Bone marrow (tissue), 2 donors: ENCODE results near the gene IDH3A.

Experiments
- DNase-seq, 2 donors: peaks; one replicate each; lab custom pipeline; 2025; lab: John Stamatoyannopoulos, UW

IDH3A gene

DNA sequence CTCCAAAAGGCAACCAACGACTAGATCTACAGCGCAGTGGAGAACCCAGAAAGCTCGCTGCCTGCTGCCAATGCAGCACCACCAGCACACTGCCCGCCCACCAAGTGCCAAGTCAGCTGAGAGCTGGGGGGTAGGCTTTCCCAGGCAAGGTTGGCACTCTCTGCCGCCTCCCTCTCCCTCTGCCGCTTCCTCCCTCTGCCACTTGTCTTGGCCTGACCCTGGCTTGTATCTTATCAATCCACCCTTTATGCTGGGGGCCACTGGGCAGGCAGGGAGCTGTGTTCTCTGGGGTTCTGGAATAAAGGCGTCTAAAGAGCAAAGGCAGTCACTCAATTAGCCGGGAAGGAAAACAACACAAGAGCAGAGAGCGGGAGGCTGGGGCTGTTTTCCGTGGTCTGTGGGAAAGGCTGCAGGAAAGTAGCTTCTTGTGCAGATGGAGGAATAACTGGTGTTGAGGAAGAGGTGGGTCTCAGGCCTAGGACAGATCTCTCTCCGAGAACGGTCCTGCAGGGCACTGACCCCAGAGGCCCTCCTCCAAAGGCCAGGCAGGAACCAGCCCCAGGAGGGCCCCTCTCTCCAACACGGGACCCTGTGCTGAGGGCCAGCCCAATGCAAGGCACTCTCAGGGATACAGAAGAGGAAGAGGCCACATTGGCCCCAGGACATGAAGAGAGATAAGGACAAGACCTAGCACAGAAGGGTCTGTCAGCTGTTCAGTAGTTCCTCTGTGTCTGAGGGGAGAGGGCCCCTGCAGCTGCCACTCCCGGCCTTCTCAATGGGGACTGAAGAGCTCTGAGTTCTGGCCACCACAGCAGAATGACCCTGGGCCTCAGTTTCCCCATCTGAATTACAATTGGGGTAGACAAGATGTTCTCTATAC is 54.4 kb downstream of the IDH3A start:
- DNase-seq: no peak

DNA sequence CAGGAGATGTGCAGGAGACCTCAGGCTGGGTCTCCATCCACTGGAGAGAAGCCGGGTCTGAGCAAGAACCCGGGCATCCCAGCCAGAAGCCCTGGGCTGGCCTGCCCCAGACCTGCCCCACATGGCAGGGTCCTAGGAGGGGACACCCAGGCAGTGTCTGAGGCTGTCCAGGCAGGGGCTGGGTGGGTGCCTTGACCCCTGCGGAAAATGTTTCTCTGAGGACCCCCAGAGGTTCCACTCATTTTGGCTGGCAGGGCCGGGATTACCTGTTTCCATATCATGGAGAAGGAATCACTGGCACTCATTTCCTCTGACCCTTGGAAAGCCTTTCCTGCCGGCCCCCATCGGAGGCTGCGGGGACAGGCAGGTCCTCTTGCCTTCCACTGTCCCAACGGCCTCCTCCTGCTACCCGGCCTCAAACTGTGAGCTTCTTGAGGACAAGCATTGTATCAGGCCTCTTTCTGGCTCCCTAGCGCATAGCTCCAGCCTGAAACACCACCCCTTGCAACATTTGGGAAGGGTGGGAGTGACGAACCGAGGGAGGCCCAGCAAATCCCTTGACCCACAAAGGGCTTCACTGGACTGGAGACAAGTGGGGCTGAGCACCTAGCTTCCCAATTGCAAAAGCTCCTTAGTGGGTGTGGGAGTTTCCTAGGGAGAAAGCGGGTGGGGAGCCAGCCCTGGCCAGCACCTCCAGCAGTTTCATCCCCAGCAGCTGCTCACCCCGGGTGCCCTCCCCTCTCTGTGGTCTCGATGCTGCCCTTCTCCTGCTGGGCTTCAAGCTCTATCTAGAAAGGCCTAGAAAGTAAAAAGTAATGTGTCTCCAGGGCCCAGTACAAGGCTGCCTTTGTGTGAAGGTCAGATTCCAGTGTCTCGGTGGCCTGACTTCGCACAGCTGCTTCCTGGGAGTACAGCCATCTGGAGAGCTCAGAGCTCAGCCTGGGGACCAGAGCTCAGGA is 55.5 kb downstream of the IDH3A start:
- DNase-seq: no peak

DNA sequence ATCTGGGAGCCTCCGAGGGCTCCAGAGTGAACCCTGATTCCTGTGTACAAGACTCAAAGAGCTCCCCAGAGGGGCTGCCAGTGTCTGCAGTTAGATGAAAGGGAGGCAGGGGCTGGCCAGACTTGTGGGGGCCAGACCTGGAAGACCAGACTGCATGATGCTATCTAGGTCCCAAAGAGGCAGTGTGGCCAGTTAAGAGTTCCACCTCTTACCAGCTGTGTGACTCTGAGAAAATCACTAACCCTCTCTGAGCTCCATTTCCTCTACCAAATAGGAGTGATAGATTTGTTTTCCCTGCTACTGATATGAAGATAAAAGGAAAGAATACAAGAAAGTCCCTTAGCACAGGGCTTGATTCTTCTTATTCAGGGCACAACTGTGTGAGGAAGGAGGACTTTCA is 56.2 kb downstream of the IDH3A start:
- no peak for DNase-seq

DNA sequence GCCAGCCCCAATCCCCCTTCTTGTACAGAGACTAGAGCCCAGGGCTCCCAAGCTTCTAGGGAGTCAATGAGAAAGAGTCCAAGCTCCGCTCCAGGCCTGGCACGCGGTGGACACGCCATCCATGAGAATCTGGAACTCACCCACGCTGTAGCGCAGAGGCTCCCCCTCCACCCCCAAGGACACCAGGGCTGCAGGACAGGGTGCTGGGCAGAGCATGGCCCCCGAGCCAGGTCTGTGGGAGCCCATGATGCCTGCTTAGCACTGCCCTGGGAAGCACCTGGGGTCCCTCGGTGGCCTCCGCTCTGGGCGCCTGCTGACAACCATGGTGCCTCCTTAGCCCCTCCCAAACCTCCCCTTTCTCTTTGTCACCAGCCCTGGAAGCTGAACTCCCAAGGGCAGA is 56.7 kb downstream of the IDH3A start:
- DNase-seq: no peak

DNA sequence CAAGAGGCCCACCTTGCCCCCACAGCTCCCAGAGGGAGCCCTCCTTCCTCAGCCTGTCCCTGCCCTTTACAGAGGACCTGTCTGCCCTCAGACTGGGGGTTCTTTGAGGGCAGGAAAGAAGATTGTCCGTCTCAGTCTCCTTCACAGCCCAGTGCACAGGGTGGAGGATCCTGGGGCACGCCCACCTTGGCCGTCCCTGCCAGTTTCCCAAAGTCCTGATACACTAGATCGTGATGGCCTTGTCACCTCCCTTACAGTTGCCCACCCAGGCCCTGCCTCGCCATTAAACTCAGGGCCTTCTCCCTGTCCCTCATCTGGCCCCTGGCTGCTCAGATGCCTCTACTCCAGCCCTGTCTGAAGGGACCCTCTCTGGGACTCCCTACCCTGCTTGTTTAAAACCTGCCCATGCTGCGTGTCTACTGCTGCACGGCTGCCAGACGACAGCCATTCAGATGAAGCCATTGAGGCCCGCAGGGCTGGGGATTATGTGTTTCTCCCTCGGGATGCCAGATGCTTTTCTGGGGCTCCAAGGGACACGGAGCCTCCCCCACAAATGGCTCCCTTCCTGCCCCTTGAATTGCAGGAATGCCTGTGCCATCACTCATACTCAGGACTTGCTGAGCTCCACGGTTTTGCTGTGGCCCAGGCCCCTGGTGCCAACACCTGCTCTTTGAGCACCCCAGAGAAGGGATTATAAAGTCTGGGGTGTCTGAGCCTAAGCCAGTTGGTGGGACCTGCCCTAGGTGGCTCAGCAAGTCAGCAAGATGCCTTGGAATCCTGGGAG is 57.4 kb downstream of the IDH3A start:
- DNase-seq: no peak

DNA sequence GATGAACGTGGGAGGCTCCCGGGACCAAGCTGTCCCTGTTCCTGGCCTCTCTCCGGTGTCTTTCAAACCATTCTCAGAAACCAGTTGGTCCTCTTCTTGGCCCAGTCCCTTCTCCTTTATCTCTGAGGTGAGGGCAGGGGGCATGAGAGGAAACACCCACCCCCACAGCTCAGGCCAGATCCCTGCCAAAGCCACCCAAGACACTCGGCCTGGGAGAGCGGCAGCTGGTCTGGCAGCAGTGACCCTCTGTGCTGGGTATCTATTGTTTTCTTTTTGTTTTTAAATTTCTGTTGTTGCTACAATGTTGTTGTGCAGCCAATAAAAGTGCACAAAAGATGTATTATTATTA is 57.9 kb downstream of the IDH3A start:
- DNase-seq: no peak

DNA sequence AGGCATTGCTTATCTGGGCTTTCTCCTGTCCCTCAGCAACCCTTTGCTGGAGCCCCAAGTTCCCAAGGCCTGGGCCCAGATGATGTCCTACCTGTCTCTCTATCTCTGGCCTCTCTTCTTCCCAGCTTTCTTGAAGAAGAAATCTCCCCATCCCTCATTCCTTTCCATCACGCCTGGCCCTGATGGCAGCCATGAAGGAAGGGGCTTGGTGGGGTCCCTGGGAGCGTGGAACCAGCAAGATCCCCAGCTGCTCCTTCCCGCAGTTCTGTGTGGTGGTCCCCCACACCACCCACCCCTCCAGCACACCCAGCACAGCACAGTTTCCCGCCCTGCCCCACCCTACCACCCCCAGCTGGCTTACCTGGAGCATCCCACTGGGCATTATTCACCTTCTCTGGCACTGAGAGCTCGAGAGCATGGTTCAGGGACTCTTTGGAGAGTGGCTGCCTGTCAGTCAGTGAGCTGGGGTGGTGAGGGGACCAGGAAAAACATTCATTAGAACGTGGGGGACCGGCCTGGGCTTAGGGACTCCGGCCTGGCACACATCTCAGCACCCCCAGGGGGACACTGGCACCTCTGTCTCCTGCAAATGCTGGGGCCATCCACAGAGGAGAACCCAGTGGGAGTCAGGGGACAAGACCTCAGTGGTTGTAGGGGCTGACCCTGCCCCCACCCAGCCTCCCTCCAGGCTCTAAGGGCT is 58.6 kb downstream of the IDH3A start:
- no peak for DNase-seq

DNA sequence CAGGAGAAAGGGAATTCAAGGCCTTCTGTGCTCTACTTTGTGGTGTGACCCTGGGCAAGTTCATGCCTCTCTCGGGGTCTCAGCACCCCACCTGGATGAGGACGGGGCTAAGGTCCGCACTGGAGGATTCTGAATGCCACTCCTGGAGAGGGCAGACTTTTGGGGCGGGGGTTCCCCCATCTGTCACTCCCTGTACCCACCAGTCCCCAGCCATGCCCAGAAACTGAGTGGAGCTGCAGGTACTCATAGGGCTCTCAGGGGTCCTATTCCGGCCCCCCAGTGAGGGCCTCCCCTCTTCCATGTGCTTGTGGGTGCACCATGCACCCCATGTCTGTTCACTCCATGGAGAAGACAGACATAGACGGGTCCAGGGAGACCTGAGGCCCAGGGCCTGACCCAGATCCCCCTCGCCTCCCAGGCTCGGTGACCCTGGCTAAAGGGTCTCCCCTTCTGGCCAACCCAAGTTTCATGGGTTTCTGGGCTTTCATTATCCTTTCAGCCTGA is 59.2 kb downstream of the IDH3A start:
- DNase-seq: no peak

DNA sequence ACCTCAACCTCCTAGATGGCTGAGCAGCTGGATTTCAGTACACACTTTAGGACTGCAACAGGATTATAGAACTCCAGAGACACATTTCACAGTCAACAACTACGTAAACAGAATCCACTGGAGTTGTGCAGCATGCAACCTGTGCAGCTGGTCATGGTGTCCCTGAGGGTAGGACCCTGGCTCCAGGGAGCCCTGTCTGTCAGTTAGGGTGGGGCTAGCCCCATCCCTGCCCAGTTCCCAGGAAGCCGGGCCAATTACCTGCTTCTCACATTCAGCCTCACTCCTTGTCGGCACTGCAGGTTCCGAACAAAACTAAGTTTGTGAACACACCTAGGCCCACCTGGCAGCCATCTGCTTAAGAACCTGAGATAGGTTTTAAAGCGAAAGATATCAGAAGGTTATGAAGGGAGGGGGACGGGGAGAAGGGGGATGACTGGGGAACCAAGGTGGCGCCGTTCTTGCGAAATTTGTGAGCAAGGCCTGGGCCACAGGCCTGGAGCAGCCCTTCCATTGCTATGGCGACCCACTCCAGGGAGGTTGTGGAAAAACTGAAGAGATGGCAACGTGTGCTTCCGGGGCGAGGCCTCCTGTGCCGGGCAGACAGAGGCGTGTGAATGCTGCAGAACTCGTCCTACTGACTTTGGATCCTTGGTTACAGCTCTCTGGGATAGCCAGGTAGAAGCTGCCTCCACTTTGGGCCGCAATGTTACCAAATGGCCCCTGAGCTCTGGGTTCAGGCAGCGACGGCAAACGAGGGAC is 59.9 kb downstream of the IDH3A start:
- DNase-seq: no peak

DNA sequence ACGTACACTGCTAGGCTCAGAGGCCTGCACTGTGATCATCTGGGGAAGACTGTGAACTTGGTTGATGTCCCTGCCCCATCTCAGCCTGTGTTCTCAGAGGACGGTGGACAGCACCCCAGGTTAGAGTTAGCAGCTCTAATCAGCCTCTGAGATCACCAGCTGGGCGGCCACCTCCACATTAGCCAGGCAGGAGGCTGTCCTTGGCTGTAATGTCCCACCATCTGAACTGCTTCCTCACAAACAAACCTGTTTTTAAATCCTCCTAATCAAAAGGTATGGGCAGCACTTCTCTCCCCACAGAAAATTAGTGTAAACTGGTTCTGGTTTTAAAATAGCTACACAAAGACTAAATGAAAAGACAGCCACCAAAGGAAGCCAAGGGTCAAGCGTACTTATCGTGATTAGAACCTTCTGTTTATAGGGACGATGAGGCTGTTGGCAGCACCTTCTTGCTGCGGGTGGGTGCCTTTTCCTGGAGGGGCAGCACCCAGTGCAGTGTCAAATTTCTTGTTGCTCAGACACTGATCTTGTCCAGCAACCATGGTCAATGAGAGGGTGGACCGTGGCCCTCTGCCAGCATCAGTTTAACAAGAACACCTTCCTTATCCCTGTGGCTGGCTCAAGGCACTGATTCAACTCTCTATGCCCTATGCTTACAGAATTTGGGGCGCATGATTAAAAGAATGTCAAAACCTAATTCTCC is 60.6 kb downstream of the IDH3A start:
- DNase-seq: no peak

DNA sequence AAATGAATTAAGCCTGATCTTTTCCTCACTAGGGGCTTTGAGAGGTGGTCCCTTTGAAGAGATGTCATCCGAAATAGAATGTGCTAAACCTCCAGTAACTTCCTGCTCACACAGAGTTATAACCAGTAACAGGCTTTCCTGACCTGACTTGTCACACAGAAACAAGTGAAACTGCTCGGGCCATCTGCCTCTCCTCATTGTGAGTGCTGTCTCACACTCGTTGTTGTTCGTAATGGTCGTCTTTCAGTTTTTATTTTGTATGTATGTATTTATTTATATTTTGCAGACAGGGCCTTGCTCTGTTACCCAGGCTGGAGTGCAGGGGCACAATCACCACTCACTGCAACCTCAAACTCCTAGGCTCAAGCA is 61.2 kb downstream of the IDH3A start:
- DNase-seq: no peak

DNA sequence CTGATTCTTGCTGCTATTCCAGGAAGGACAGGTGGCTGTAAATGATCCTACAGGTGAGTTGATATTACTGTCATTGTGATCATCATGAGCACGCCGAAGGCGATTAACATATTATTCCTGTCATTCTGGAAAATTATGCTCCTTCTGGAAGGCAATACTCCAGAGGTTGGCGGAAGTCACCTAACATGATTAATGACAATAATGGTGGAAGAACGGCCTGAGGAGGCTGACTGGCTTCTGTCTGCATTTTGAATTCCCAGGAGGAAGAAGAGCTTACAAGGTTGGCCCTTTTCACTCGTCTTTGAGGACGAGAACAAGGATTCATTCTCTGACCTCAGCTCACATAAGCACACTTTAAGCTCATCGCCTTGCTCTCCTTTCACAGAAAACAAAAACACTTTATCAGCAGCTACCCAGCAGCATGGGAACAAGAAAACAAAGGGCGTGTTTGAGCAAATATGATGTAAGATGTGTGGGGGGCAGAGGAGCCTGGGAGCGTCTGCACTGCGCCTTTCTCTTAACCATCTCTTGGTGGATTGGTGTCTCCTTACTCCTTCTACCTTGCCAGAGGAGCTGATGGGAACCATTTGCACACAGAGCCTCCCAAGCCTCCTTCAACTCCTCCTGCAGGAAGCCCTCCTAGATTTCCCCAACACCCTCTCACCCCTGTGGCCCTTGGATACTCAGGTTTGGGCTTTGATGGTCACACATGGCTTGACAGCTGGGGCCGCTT is 62.2 kb downstream of the IDH3A start:
- no peak for DNase-seq

DNA sequence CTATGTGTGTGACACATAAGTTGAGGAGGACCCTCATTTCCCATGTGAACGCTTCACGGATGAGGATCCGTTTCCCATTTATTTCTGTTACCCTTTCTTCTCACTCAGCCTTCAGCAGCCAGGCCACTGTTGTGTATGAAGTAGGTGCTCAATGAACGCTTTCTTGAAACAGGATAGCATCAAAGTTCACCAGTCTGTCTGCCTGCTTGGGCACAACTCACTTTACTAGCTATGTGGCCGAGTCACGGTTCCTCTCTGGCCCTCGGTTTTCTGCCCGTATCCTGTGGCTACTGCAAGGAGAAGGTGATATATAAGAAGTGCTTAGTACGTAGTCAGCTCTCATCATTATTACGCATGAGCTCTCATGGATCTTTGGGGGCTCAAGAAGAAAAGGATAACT is 62.8 kb downstream of the IDH3A start:
- no peak for DNase-seq

DNA sequence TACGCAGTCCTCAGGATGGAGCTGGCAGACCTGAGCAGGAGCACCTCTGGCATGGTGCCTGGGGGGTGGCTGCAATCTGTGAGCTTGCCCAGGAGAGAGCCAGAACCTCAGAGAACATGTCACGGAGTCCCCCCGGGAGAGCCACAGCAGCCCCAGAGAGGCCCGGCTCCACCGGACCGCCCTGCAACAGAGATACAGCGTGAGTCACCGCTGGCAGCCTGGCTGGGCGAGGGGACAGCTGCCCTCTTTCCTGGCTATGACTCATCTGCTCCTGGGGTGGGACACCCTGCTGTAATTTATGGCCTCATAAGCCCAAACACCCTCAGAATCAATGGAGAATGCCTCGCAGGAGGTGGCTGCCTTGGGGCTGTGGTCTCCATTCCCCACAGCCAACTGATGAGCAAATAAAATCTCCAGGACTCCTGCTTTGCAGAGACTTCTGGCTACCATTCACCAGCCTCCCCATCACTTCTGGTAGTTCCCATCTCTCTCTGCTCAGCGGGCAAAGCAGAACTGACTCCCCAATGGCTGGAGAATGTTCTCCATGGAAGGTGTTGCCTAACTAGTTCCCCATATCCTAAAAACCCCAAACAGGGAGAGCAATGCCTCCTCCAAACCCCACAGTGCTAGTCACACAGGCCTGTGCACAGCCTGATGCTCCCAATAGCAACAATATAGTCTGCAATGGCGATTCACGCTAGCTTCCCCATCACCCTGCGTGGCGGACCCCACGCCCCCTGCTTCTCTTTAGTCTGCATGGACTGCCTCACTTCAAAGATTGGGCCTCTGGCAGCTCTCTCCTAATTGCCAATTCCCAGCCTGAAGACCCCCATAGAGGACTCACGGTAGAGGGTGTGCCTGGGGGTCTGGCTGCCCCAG is 63.6 kb downstream of the IDH3A start:
- peak in 1 of 2 donors; percentile 41 for DNase-seq

DNA sequence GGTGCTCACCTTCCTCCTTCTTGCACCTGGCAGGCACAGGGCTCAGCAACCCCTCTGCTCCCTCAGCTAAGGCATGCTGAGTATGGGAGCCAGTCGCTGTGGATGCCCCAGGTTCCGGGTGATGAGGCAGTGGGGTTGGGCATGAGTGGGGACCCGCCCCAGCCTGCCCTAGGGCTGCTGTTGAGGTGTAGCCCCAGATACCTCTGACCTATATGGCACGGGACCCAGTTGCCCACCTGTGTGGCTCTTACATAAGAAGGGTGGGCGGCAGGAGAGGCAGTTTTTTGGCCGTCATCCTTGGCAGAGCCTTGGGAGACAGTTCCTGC is 64.2 kb downstream of the IDH3A start:
- no peak for DNase-seq

DNA sequence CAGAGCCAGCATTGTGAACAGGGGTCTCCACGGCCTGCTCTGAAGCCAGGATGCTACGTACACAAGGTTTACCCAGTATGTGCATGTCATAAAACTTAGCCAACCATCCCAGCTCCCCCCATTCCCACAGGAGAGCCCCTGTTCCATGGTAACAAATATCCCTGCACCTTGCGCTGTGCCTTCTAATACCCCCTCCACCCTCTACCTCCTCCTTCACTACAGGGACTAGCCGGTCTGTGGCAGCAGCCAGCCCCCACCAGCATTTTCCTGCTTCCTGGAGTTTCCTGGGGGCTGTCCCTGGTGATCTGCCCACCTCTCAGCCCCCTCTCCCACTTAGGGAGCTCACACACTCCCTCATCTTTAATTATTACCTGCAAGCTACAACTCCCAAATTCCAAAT is 64.8 kb downstream of the IDH3A start:
- DNase-seq: no peak

DNA sequence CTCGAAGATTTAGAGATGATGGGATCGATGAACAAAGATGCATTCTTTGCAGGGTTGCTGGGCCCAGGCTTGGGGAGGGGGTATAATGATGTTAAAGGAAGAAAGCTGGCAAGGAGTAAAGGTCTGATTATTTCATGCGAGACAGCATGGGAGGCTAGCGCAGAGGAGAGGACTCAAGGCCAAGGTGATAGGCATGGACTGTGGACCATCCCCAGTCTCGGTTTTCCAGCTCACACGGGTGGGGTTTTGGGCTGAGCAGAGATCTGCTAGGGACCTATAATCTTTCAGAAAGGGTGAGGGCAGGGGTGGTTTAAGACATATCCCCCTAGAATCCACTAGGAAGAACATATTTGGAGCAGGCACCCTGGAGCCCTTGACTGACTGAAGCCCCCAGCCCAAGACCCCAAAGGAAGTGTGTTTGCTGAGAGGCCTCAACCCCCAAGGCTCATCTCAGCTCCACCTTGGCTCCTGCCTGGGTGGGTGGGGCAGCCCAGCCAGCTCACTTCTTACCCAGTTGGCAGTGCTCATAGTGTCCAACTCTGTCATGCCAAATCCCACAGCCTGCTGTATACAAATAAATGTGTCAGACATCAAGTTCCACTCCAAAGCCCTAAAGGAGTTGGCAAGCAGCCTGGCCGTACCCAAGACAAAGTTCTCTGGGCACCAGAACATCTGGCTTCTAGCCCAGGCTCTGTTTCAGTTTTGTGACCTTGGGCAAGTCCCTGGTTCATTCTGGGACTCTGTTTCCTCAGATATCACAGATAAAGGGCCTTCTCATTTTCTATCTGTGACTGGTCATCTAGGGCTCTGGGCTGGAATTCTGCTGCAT is 67.3 kb downstream of the IDH3A start:
- no peak for DNase-seq

DNA sequence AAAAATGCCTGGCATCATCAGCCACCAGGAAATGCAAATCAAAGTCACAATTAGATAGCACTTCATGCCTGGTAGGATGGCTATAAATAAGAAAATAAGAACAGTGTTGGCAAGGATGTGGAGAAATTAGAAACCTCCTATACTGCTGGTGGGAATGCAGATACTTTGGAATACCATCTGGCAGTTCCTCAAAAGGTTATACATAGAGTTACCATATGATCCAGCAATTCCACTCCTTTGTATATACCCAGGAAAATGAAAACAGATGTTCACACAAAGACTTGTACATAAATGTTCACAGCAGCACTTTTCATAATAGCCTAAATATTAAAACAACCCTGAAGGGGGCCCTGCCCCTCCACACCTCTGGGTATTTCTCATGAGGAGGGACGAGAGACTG is 71.6 kb downstream of the IDH3A start:
- no peak for DNase-seq
